ENCODE data around the gene GLRX3. TPM values are rescaled to one million over a fixed set of nuclear protein-coding genes. Genes with fewer than 3 reads are reported as not detected.

The GLRX3 gene
- total and polyA plus RNA-seq, 7 donors: 53.9 to 249 (median 76.9) TPM

GRCh38 chr10:130206216-130206737 is 70.1 kb downstream of the GLRX3 start:
- ATAC-seq: no peak
- intact Hi-C loops (cut with DNase I): no loop called here
- TF ChIP-seq CTCF (IDR thresholded peaks at IDR 0.05): no peak

GRCh38 chr10:130207205-130207604 is 71.0 kb downstream of the GLRX3 start:
- no peak for ATAC-seq
- no peak for DNase-seq
- H3K4me3 ChIP-seq: no peak overlapping the region
- H3K36me3 ChIP-seq (ENCODE audit: insufficient read depth in 1 of 2, low read depth in 1 of 2): no peaks in the 10 kb centered on the region
- no peaks in the 10 kb centered on the region for H3K4me1 ChIP-seq
- H3K9me3 ChIP-seq: no peaks in the 10 kb centered on the region
- no peaks in the 10 kb centered on the region for H3K27me3 ChIP-seq (ENCODE audit: insufficient read depth in 3 of 3, low read length in 2 of 3)
- TF ChIP-seq CTCF (IDR thresholded peaks at IDR 0.05): no peak
- 54 to 81% (median 63%) methylated on average over 3 of the region's 3 CpGs for WGBS, 3 donors
- intact Hi-C loops (cut with DNase I): no loop called here
- no peak overlapping the region for H3K27ac ChIP-seq

More at GRCh38 chr10:130206216-130206737, 70.1 kb downstream of the GLRX3 start:
- no peak overlapping the region for H3K27ac ChIP-seq
- no peaks in the 10 kb centered on the region for H3K4me1 ChIP-seq
- H3K36me3 ChIP-seq (ENCODE audit: insufficient read depth in 1 of 2, low read depth in 1 of 2): no peaks in the 10 kb centered on the region
- no peaks in the 10 kb centered on the region for H3K9me3 ChIP-seq
- no peaks in the 10 kb centered on the region for H3K27me3 ChIP-seq (ENCODE audit: insufficient read depth in 3 of 3, low read length in 2 of 3)
- no peak overlapping the region for H3K4me3 ChIP-seq
- peak in 1 of 2 donors; percentile 27 for DNase-seq
- 81 to 85% (median 85%) methylated on average over 14 of the region's 14 CpGs for WGBS, 3 donors

- 52 to 58% (median 57%) methylated on average over 3 of the region's 3 CpGs for WGBS, 3 donors
- intact Hi-C loops (cut with DNase I): no loop called here
- TF ChIP-seq CTCF (IDR thresholded peaks at IDR 0.05): no peak
- no peak for ATAC-seq
- H3K4me3 ChIP-seq: no peak overlapping the region
- H3K27ac ChIP-seq: no peak overlapping the region
- no peak for DNase-seq
- no peaks in the 10 kb centered on the region for H3K4me1 ChIP-seq
- H3K27me3 ChIP-seq (ENCODE audit: insufficient read depth in 3 of 3, low read length in 2 of 3): no peaks in the 10 kb centered on the region
- H3K9me3 ChIP-seq: no peaks in the 10 kb centered on the region
- H3K36me3 ChIP-seq (ENCODE audit: insufficient read depth in 1 of 2, low read depth in 1 of 2): no peaks in the 10 kb centered on the region
Measured at GRCh38 chr10:130208807-130209206, 72.6 kb downstream of the GLRX3 start.

- ATAC-seq: no peak
- Histone ChIP-seq H3K9me3 (no peaks in the 10 kb centered on the region), H3K27ac (no peak overlapping the region), H3K4me3 (no peak overlapping the region), H3K27me3 (ENCODE audit: insufficient read depth in 3 of 3, low read length in 2 of 3) (no peaks in the 10 kb centered on the region), H3K36me3 (ENCODE audit: insufficient read depth in 1 of 2, low read depth in 1 of 2) (no peaks in the 10 kb centered on the region), H3K4me1 (no peaks in the 10 kb centered on the region)
- intact Hi-C loops (cut with DNase I): no loop called here
- WGBS, 3 donors: 46 to 50% (median 46%) methylated on average over 4 of the region's 4 CpGs
- no peak for TF ChIP-seq CTCF (IDR thresholded peaks at IDR 0.05)
- DNase-seq: no peak
Measured at GRCh38 chr10:130212746-130213145, 76.6 kb downstream of the GLRX3 start.
